Epithelial cell of proximal tubule (primary cell): ENCODE results near the gene CCDC83. TPM values are rescaled to one million over a fixed set of nuclear protein-coding genes. Genes with fewer than 3 reads are reported as not detected.

ENCODE experiments used
- DNase-seq: peaks from one replicate; pipeline ENCODE4 v3.0.0-alpha.2; 2011; ENCODE audit warnings: low read depth
- H3K4me3 ChIP-seq: 2 replicates; pipeline ENCODE4 v1.5.1; 2011; ENCODE audit warnings: low read depth, mild to moderate bottlenecking, low read length
- total RNA-seq: library from RNA; depleted of rRNA; stranded (reverse); fragments of >200 nt; gene quantifications from 2 replicates; pipeline ENCODE4 v1.2.3, GENCODE V29; 2015
- TF ChIP-seq, protein P1 (sequence below): conservative IDR thresholded peaks from 2 replicates; pipeline ENCODE4 v1.5.1; 2012; ENCODE audit warnings: low read depth, mild to moderate bottlenecking, low read length

CCDC83 gene
- total RNA-seq, 1 donor from 2014 or later = not detected

DNA sequence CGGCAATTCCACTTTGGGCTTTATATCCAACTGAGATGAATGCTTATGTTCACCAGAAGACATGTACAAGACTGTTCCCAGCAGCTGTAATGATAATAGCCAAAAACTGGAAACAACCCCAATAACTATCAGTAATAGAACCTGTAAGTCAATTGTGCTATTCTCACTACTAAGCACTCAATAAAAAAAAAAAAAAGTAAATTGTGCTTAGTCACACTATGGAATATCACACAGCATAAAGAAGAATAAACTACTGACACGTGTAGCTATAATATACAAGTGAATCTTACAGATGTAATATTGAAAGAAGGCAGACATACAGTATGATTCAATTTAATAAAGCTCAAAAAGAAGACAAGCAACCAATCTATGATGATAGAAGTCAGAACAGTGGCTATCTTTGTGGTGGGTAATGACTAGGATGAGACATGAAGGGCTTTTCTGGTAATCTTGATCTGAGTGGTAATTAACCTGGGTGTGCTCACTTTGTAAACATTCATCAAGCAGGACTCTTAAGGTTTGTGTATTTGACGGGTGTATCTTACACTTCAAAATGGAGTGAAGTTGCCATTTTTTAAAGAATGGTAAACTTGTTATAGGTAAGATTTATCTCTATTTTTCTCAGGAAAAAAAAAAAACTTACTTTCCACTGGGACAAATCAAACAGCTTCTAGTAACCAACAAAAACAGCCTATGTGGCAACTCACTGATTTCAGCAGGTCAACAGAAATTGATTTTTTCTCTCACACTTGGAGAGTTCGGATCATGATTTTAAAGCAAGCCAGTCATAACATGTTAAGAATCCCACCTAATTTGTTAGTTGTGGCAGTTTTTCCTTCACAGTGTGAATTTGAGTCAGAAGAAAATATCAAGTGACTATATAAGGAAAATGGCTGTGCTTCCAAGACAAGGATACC, 84.2 kb downstream of the CCDC83 start:
- no peak overlapping the region for H3K4me3 ChIP-seq
- TF ChIP-seq, protein P1, sequence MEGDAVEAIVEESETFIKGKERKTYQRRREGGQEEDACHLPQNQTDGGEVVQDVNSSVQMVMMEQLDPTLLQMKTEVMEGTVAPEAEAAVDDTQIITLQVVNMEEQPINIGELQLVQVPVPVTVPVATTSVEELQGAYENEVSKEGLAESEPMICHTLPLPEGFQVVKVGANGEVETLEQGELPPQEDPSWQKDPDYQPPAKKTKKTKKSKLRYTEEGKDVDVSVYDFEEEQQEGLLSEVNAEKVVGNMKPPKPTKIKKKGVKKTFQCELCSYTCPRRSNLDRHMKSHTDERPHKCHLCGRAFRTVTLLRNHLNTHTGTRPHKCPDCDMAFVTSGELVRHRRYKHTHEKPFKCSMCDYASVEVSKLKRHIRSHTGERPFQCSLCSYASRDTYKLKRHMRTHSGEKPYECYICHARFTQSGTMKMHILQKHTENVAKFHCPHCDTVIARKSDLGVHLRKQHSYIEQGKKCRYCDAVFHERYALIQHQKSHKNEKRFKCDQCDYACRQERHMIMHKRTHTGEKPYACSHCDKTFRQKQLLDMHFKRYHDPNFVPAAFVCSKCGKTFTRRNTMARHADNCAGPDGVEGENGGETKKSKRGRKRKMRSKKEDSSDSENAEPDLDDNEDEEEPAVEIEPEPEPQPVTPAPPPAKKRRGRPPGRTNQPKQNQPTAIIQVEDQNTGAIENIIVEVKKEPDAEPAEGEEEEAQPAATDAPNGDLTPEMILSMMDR = no peak
- DNase-seq = no peak

DNA sequence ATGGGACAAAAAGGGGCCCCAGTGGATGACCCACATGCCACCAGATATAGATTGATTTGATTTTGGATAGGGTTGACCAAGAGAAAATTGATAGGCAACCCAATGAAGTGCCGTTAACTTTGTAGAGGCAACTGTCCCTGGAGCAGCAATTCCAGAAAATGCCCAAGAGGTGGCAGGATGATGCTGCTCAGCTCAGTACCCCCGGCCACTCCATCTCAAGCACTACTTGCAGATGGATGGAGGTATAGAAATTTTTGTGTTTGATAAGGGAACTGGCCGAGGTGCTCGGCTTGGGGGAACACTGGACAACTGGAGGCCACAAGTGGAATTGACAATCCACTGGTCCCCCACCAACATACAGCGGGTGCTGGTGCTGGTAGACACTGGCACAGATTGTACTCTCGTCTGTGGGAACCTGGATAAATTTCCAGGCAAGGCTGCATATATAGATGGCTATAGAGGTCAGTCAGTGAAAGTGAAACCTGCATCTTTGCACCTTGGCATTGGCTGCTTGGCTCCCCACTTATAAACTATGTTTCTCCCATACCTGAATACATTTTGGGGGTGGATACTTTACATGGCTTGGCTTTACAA, 86.3 kb downstream of the CCDC83 start:
- no peak overlapping the region for H3K4me3 ChIP-seq
- TF ChIP-seq, protein P1 = peak; percentile 76
- no peak for DNase-seq

DNA sequence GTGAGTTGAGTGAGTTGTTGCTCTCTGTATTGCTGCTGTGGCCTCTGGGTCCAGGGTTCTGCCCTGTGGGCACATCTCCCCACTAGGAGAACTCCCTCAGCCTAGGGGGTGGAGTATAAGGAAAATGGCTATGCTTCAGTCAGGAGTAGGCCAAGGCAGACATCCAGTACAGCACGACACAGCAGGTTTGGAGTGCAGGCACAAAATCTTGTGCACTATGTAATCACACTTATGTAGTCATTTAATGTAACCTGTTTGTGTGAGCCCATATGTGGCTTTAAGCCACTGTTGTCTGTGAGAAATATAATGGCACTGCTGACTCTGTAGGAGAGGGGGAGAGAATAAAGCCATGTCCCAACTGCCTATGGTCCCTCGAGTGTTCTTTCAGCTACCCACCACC, 90.1 kb downstream of the CCDC83 start:
- DNase-seq = no peak
- no peak overlapping the region for H3K4me3 ChIP-seq
- TF ChIP-seq, protein P1 = no peak

DNA sequence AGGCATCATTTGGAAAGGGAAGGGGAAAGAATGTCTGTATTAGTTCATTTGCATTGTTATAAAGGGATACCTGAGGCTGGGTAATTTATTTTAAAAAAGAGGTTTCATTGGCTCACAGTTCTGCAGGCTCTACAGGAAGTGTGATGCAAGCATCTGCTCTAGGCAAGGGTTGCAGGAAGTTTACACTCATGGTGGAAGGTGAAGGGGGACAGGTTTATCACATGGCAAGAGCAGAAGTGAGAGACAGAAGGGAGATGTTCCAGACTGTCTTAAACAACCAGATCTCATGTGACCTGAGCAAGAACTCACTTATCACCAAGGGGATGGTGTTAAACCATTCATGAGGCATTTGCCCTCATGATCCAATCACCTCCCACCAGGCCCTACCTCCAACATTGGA, 90.6 kb downstream of the CCDC83 start:
- TF ChIP-seq, protein P1 = no peak
- no peak overlapping the region for H3K4me3 ChIP-seq
- DNase-seq = no peak

DNA sequence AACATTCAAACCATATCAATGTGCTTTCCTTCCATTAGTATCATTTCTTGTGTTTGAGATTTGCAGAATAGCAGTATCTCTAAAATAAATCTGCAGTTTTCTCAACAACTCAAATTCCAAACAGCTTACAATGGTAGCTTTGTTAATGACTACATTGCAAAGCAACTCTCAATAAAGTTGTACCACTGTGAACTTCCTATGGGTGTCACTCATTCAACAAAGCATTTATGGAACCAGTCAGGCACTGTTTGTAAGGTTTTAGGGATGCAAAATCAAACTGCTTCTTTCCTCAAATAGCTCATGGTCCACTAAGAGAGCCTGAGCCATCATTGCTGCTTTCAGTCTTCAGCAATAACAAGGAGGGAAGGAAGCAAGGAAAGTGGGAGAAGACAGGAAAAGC, 91.0 kb downstream of the CCDC83 start:
- no peak for DNase-seq
- TF ChIP-seq, protein P1 = no peak
- no peak overlapping the region for H3K4me3 ChIP-seq

DNA sequence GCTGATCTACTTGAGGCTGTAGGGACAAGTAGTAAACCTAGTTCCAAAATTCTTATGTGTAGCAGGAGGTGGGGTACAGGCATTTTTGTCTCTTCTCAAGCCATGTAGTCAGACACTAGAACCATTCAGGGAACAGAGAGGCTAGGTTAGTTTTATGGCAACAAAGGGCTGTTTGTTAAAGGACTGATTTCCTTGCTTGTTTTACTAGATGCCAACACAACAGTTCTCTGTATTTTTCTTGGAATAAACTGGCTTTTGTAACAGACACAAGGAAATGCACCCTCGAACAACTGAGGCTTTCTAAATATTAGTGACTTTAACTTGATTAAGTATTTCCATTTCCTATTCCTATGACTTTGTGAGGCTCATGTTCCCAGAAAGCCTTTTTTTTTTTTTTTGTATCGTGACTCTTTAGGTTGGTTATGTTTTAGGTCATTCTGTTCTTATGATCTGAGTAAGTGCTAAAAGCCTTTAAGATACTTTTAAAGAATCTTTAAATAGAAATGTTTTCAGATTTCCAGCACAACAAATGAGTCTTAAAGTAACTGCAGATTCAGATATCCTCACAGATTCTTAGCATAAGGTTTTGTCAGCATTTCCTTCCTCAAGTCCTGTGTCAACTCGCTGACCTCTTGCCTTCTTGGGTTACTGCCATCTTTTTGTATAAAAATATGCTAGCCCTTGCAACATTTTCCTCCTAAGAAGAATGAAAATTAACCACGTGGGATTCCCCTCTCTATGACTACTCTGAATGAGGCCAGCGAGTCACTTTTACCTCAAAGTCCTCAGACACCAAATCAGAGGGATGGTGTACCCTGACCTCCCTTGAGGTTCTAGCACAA, 92.5 kb downstream of the CCDC83 start:
- DNase-seq = peak; percentile 67
- TF ChIP-seq, protein P1 = no peak
- H3K4me3 ChIP-seq = no peak overlapping the region
